H1 (cell line): ENCODE results near the gene MACROD2. TPM values are rescaled to one million over a fixed set of nuclear protein-coding genes. Genes with fewer than 3 reads are reported as not detected.

Experiments
- CTCF ChIA-PET: fragments of 300-600 bp; sonication (Branson Sonifier 250); formaldehyde crosslinking; loops from one replicate; lab custom pipeline; 2021; ENCODE audit not compliant: partially characterized antibody; lab: Charles Lee
- POLR2A ChIA-PET: fragments of 300-600 bp; sonication (Branson Sonifier 250); formaldehyde crosslinking; loops from one replicate; lab custom pipeline; 2021; ENCODE audit warnings: inconsistent platforms; ENCODE audit not compliant: partially characterized antibody; lab: Charles Lee
- DNase-seq, 2 experiments: peaks; one replicate each; pipeline versions ENCODE4 v3.0.0 to v3.0.0-alpha.2; 2010 to 2022; ENCODE audit warnings: low spot score in 2 of 2, low read depth in 1 of 2, mixed read lengths in 1 of 2
- FAIRE-seq: peaks from 2 replicates; lab custom pipeline; 2011; peaks lifted over from hg19 to GRCh38; lab: Jason Lieb, UNC
- H2AFZ ChIP-seq: 2 replicates; pipeline ENCODE4 v1.8.1; 2012; ENCODE audit warnings: low read length, inconsistent platforms
- H2AK5ac ChIP-seq: 2 replicates; pipeline ENCODE4 v1.6.1; 2013; ENCODE audit warnings: low read depth, low read length
- H2BK120ac ChIP-seq: replicated peaks from 2 replicates; pipeline ENCODE3; 2013; ENCODE audit warnings: low read depth, low read length, inconsistent platforms
- H2BK12ac ChIP-seq: 2 replicates; pipeline ENCODE4 v1.6.1; 2013; ENCODE audit warnings: low read depth, low read length
- H2BK15ac ChIP-seq: 2 replicates; pipeline ENCODE4 v1.6.1; 2013; ENCODE audit warnings: low read length
- H2BK20ac ChIP-seq: 2 replicates; pipeline ENCODE4 v1.6.1; 2013; ENCODE audit warnings: low read length
- H2BK5ac ChIP-seq: 2 replicates; pipeline ENCODE4 v1.6.1; 2013; ENCODE audit warnings: low read depth, low read length
- H3K14ac ChIP-seq: 2 replicates; pipeline ENCODE4 v1.6.1; 2013; ENCODE audit warnings: inconsistent platforms; ENCODE audit not compliant: insufficient read length
- H3K18ac ChIP-seq: 2 replicates; pipeline ENCODE4 v1.6.1; 2013; ENCODE audit warnings: low read length; ENCODE audit errors: extremely low read depth
- H3K23ac ChIP-seq: 2 replicates; pipeline ENCODE4 v1.6.1; 2013; ENCODE audit warnings: inconsistent platforms; ENCODE audit not compliant: insufficient read length
- H3K23me2 ChIP-seq: 2 replicates; pipeline ENCODE4 v1.6.1; 2013; ENCODE audit warnings: low read depth, low read length
- H3K27ac ChIP-seq: 2 replicates; pipeline ENCODE4 v1.6.1; 2011; ENCODE audit warnings: low read depth, low read length, inconsistent platforms
- H3K27me3 ChIP-seq, 4 experiments: replicated peaks in 1 of 4; 1 replicate in 1 of 4; 2 replicates in 3 of 4; pipeline versions ENCODE4 v1.6.1 to v1.8.1; 2011 to 2013; ENCODE audit warnings: low read length in 3 of 4, mild to moderate bottlenecking in 3 of 4, inconsistent platforms in 2 of 4, mixed read lengths in 2 of 4, moderate library complexity in 1 of 4; ENCODE audit not compliant: control insufficient read depth in 3 of 4, insufficient read depth in 3 of 4; ENCODE audit errors: extremely low read depth in 1 of 4
- H3K36me3 ChIP-seq, 4 experiments: 2 replicates each; pipeline versions ENCODE4 v1.6.1 to v1.8.1; 2011 to 2013; ENCODE audit warnings: mild to moderate bottlenecking in 4 of 4, low read length in 3 of 4, moderate library complexity in 2 of 4, control low read depth in 1 of 4, inconsistent platforms in 1 of 4; ENCODE audit not compliant: insufficient read depth in 4 of 4, control insufficient read depth in 2 of 4
- H3K4ac ChIP-seq: replicated peaks from 2 replicates; pipeline ENCODE3; 2013; ENCODE audit warnings: low read length, low read depth, mixed read lengths, inconsistent platforms; ENCODE audit not compliant: insufficient read length
- H3K4me1 ChIP-seq, 4 experiments: replicated peaks in 1 of 4; 1 replicate in 1 of 4; 2 replicates in 3 of 4; pipeline versions ENCODE4 v1.6.1 to v1.8.1; 2011 to 2013; ENCODE audit warnings: low read length in 3 of 4, inconsistent platforms in 2 of 4, mixed read lengths in 1 of 4; ENCODE audit not compliant: insufficient read depth in 4 of 4, control insufficient read depth in 3 of 4
- H3K4me2 ChIP-seq, 2 experiments: 2 replicates each; pipeline versions ENCODE4 v1.6.1 to v1.8.1; 2011 to 2013; ENCODE audit warnings: low read depth in 2 of 2, low read length in 2 of 2, control low read depth in 1 of 2, inconsistent platforms in 1 of 2, mild to moderate bottlenecking in 1 of 2; ENCODE audit not compliant: insufficient read depth in 1 of 2
- H3K4me3 ChIP-seq, 4 experiments: fragments of 200-600, 300-600 bp in 1 of 4; sonication (generic), shearing (Covaris generic), sonication (Bioruptor Twin) in 1 of 4; 2 replicates each; pipeline versions ENCODE4 v1.5.1 to v1.8.1; 2011 to 2016; ENCODE audit warnings: low read length in 4 of 4, low read depth in 3 of 4, control low read depth in 2 of 4, inconsistent platforms in 2 of 4, mild to moderate bottlenecking in 2 of 4, mixed read lengths in 1 of 4, moderate library complexity in 1 of 4; ENCODE audit not compliant: insufficient read depth in 2 of 4; ENCODE audit errors: extremely low read depth in 1 of 4
- H3K56ac ChIP-seq: replicated peaks from 2 replicates; pipeline ENCODE3; 2013; ENCODE audit warnings: low read depth, mild to moderate bottlenecking, mixed read lengths, low read length, inconsistent platforms; ENCODE audit not compliant: insufficient read length
- H3K79me1 ChIP-seq: 2 replicates; pipeline ENCODE4 v1.6.1; 2013; ENCODE audit warnings: low read depth, low read length, control low read depth
- H3K79me2 ChIP-seq, 2 experiments: 2 replicates each; pipeline versions ENCODE4 v1.6.1 to v1.8.1; 2012 to 2013; ENCODE audit warnings: low read length in 2 of 2, mild to moderate bottlenecking in 2 of 2, inconsistent platforms in 1 of 2; ENCODE audit not compliant: insufficient read depth in 2 of 2, control insufficient read depth in 1 of 2
- H3K9ac ChIP-seq, 4 experiments: replicated peaks in 1 of 4; 1 replicate in 1 of 4; 2 replicates in 3 of 4; pipeline versions ENCODE4 v1.6.1 to v1.8.1; 2011 to 2013; ENCODE audit warnings: low read depth in 3 of 4, low read length in 3 of 4, control low read depth in 2 of 4, mild to moderate bottlenecking in 2 of 4, moderate library complexity in 2 of 4, inconsistent platforms in 1 of 4; ENCODE audit errors: extremely low read depth in 1 of 4
- H3K9me3 ChIP-seq, 2 experiments: 2 replicates each; pipeline versions ENCODE4 v1.6.1 to v1.8.1; 2012 to 2013; ENCODE audit warnings: mild to moderate bottlenecking in 2 of 2, moderate library complexity in 2 of 2, control low read depth in 1 of 2, inconsistent platforms in 1 of 2, low read depth in 1 of 2, low read length in 1 of 2, mixed read lengths in 1 of 2; ENCODE audit not compliant: insufficient read depth in 2 of 2
- H4K20me1 ChIP-seq, 2 experiments: replicated peaks in 1 of 2; 2 replicates each; pipeline versions ENCODE3 to v1.8.1; 2011 to 2013; ENCODE audit warnings: inconsistent platforms in 2 of 2, low read length in 2 of 2, mild to moderate bottlenecking in 1 of 2; ENCODE audit not compliant: insufficient read depth in 2 of 2, control insufficient read depth in 1 of 2
- H4K5ac ChIP-seq: 2 replicates; pipeline ENCODE4 v1.6.1; 2013; ENCODE audit warnings: low read length, low read depth, mixed read lengths, inconsistent platforms; ENCODE audit not compliant: insufficient read length
- H4K8ac ChIP-seq: 2 replicates; pipeline ENCODE4 v1.8.0; 2013; ENCODE audit warnings: mild to moderate bottlenecking, moderate library complexity, low read length, inconsistent platforms; ENCODE audit not compliant: insufficient read depth; ENCODE audit errors: extremely low read depth
- H4K91ac ChIP-seq: replicated peaks from 2 replicates; pipeline ENCODE3; 2013; ENCODE audit warnings: low read length, mixed read lengths, inconsistent platforms; ENCODE audit not compliant: insufficient read length
- GTF2F1 ChIP-seq: IDR thresholded peaks from 2 replicates; pipeline ENCODE4 v1.6.1; 2012; ENCODE audit warnings: low read depth, low read length, improper control_type of control experiment, borderline replicate concordance
- SP1 ChIP-seq: IDR thresholded peaks from 2 replicates; pipeline ENCODE4 v1.6.1; 2011; ENCODE audit warnings: low read depth, low read length
- SRF ChIP-seq: IDR thresholded peaks from 2 replicates; pipeline ENCODE4 v1.6.1; 2011; ENCODE audit warnings: mild to moderate bottlenecking, low read depth, low read length, moderate library complexity
- TAF1 ChIP-seq: IDR thresholded peaks from 2 replicates; pipeline ENCODE4 v1.6.1; 2011; ENCODE audit warnings: mild to moderate bottlenecking, low read depth, low read length
- WGBS, 2 experiments: shearing (Covaris generic) in 1 of 2; methylation state at CpG; one replicate each; pipeline versions ENCODE4 v1.1.6 to v1.1.7; 2013 to 2015; ENCODE audit warnings: low lambda C conversion rate in 2 of 2, mixed read lengths in 2 of 2, inconsistent platforms in 1 of 2, low coverage in 1 of 2, missing lambda C conversion rate in 1 of 2; ENCODE audit not compliant: insufficient replicate concordance in 2 of 2, insufficient coverage in 1 of 2, insufficient read length in 1 of 2; ENCODE audit errors: extremely low coverage in 1 of 2, missing lambda C conversion rate in 1 of 2; 5-methylcytosine and 5-hydroxymethylcytosine counted together
- polyA plus RNA-seq, 7 experiments: library from polyadenylated mRNA; depleted of rRNA in 3 of 7; stranded (reverse) in 5 of 7; unstranded in 2 of 7; fragments of >200 nt in 5 of 7; fragments of 200-250 nt in 2 of 7; gene quantifications; 1 replicate in 5 of 7; 2 replicates in 1 of 7; 4 replicates in 1 of 7; pipeline versions ENCODE4 v1.2.1 to v1.2.3, GENCODE V29; 2011 to 2013; ENCODE audit warnings: missing spikeins in 2 of 7, mixed read lengths in 2 of 7
- total RNA-seq: library from RNA; stranded (reverse); fragmentation: NEBNext Ultra II Directional; extraction: Animal tissue kit (Norgen Biotek cat#: 25700); gene quantifications from 2 replicates; pipeline ENCODE4 v1.2.1, GENCODE V29; 2021

Gene MACROD2
- total and polyA plus RNA-seq, 2 of the 8 experiments (the other 6 are each of a cell fraction or from before 2014, with no cell fraction given): 0.70 to 3.9 TPM

DNA sequence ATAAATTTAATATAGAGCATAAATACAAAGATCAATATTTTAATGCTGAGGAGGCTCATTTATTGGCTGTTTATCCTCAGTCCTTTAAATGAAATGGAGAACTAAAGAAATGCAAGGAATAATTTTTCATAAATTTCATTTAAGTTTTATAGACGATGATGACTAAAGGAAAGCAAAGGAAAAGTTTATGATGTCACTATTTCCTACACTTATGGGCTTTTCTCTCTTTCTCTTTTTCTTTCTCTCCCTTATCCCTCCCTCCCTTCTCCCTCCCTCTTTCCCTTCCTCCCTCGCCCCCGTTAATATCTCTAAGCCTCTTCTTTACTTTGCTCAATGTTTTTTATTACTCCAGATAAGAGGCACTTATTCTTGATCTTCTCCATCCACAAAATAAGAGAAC is 1231.8 kb downstream of the MACROD2 start:
- DNase-seq: no peak
- Histone ChIP-seq H3K36me3 (no peaks in the 10 kb centered on the region), H3K9me3 (no peaks in the 10 kb centered on the region), H3K23ac (no peak overlapping the region), H3K9ac (no peak overlapping the region), H2BK15ac (no peak overlapping the region), H3K4ac (no peak overlapping the region), H3K4me2 (no peak overlapping the region), H2BK12ac (no peak overlapping the region), H4K5ac (no peak overlapping the region), H3K14ac (no peak overlapping the region), H3K18ac (no peak overlapping the region), H2BK5ac (no peak overlapping the region), H2BK120ac (no peak overlapping the region), H3K23me2 (no peaks in the 10 kb centered on the region), H2AK5ac (no peak overlapping the region), H4K20me1 (no peaks in the 10 kb centered on the region), H2AFZ (no peak overlapping the region), H3K79me1 (no peaks in the 10 kb centered on the region), H2BK20ac (no peak overlapping the region), H3K4me3 (no peak overlapping the region), H4K91ac (no peak overlapping the region), H3K27me3 (no peaks in the 10 kb centered on the region), H3K79me2 (no peaks in the 10 kb centered on the region), H4K8ac (no peak overlapping the region), H3K4me1 (0 out of 7 replicates have a peak, but pooled peaks cover 0 to 3% (median 0%) of the 10 kb centered on the region in 4 experiments), H3K27ac (no peak overlapping the region), H3K56ac (no peak overlapping the region)
- ChIA-PET POLR2A (no interaction called here), CTCF (no interaction called here)
- no peak for FAIRE-seq
- TF ChIP-seq SRF (no peak), SP1 (no peak), GTF2F1 (no peak), TAF1 (no peak)
- WGBS, 2 experiments: 92 to 100% methylated on average over 2 to 3 of the region's 3 CpGs
